HFF-Myc (cell line): Measurements from ENCODE around the gene DHH.
A peak's percentile ranks its signal among the peaks of the same experiment; 100 is the strongest.
"Not testable (repeated sequence)": the region's sequence is repeated elsewhere in the genome, so short reads cannot be mapped to it uniquely, and the experiment has no call there.

ENCODE experiments used
- DNase-seq: peaks from one replicate; pipeline ENCODE4 v3.0.0-alpha.2; 2011; ENCODE audit warnings: low read depth; ENCODE audit errors: extremely low read depth
- H3K4me3 ChIP-seq: replicated peaks from 2 replicates; pipeline ENCODE4 v1.5.1; 2011; ENCODE audit warnings: low read depth, mild to moderate bottlenecking, control low read depth, low read length
- CTCF ChIP-seq: IDR thresholded peaks from 2 replicates; pipeline ENCODE4 v1.5.1; 2012; ENCODE audit warnings: mild to moderate bottlenecking, low read depth, low read length, control low read depth; ENCODE audit errors: missing control alignments

The DHH gene

GRCh38 chr12:49133014-49133413, 38.4 kb upstream of the DHH start:
- peak overlapping the region; percentile 47 for H3K4me3 ChIP-seq
- no peak for DNase-seq
- no peak for TF ChIP-seq CTCF

GRCh38 chr12:49131894-49132461, 37.4 kb upstream of the DHH start:
- TF ChIP-seq CTCF = no peak
- peak overlapping the region; percentile 47 for H3K4me3 ChIP-seq
- DNase-seq = no peak

GRCh38 chr12:49131051-49131893, 36.7 kb upstream of the DHH start, which contains the start of gene TUBA1B:
TUBA1B (minus strand) TSS chr12:49131395; CDS start chr12:49131300, 95 bp downstream.
- no peak for TF ChIP-seq CTCF
- peak; percentile 27 for DNase-seq
- H3K4me3 ChIP-seq = peak within 1 kb of the TSS; percentile 99

- TF ChIP-seq CTCF = peak; percentile 94
- peak; percentile 79 for DNase-seq
- H3K4me3 ChIP-seq = peak overlapping the region; percentile 99
Measured at GRCh38 chr12:49130151-49131050, 35.8 kb upstream of the DHH start.

GRCh38 chr12:49129332-49130150, 34.9 kb upstream of the DHH start:
- no peak for DNase-seq
- no peak for TF ChIP-seq CTCF
- H3K4me3 ChIP-seq = peak overlapping the region; percentile 99

GRCh38 chr12:49127971-49128370, 33.4 kb upstream of the DHH start:
- not testable (repeated sequence) for DNase-seq, H3K4me3 ChIP-seq
